Testis (tissue), 2 donors: ENCODE results near the gene TNKS1BP1.

Source experiments
- CTCF ChIP-seq, 3 experiments: fragments of 450-650 bp in 2 of 3; fragments of 200-600 bp in 1 of 3; sonication (generic) in 1 of 3; IDR thresholded peaks; one replicate each; pipeline ENCODE4 v1.5.1; 2016 to 2019; ENCODE audit warnings: antibody characterized with exemption in 3 of 3, mild to moderate bottlenecking in 2 of 3, moderate library complexity in 1 of 3
- POLR2A ChIP-seq: fragments of 450-650 bp; IDR thresholded peaks from one replicate; pipeline ENCODE4 v1.6.1; 2017; ENCODE audit warnings: antibody characterized with exemption, mild to moderate bottlenecking, moderate library complexity

- TF ChIP-seq CTCF (IDR thresholded peaks at IDR 0.05) (no peak), POLR2A (no peak)
Observed at GRCh38 chr11:57353446-57353845, 28.7 kb upstream of the TNKS1BP1 start.
